K562 (cell line): ENCODE measurements around the gene ANKRD11. TPM values are rescaled to one million over a fixed set of nuclear protein-coding genes. Genes with fewer than 3 reads are reported as not detected.
A peak's percentile ranks its signal among the peaks of the same experiment; 100 is the strongest.

Experiments used
- ATAC-seq: fragments of 200-7000 bp; cut with Tn5 transposase; 3 replicates; pipeline ENCODE4 v1.9.1; 2020; ENCODE audit warnings: moderate library complexity
- BruUV-seq: library from RNA; stranded (reverse); fragments of 400-500 nt; replicated peaks from 2 replicates; lab custom pipeline; 2021; lab: Mats Ljungman, UMichigan
- CTCF ChIA-PET: fragments of 300-600 bp; formaldehyde crosslinking; extraction: SDS; loops from one replicate; lab custom pipeline; 2021; ENCODE audit warnings: low intra/inter-chr PET ratio; lab: Yijun Ruan, JAX
- POLR2A ChIA-PET: fragments of 300-600, 350-650 bp; sonication (Branson Sonifier 250); formaldehyde crosslinking; extraction: SDS; loops from one replicate; lab custom pipeline; 2021; ENCODE audit warnings: antibody characterized with exemption, inconsistent platforms; lab: Yijun Ruan, JAX
- DNase-seq, 4 experiments: peaks; one replicate each; pipeline versions ENCODE4 v3.0.0 to v3.0.0-alpha.2; 2011 to 2018; ENCODE audit warnings: low spot score in 3 of 4, mixed read lengths in 3 of 4; ENCODE audit errors: extremely low read depth in 1 of 4
- FAIRE-seq: peaks from 2 replicates; lab custom pipeline; 2011; peaks lifted over from hg19 to GRCh38; lab: Jason Lieb, UNC
- H2AFZ ChIP-seq: 2 replicates; pipeline ENCODE4 v1.6.0; 2011; ENCODE audit warnings: low read depth, low read length, control low read depth, inconsistent platforms
- H3K27ac ChIP-seq: fragments of 200-600 bp; 3 replicates; pipeline ENCODE4 v1.8.0; 2011; ENCODE audit warnings: low read depth, mild to moderate bottlenecking, control low read depth, inconsistent platforms, low read length, moderate library complexity, mixed read lengths; ENCODE audit errors: extremely low read depth
- H3K27me3 ChIP-seq, 2 experiments: fragments of 300-600 bp in 1 of 2; 2 replicates in 1 of 2; 3 replicates in 1 of 2; pipeline versions ENCODE4 v1.6.0 to v1.8.0; 2011; ENCODE audit warnings: inconsistent platforms in 2 of 2, low read length in 2 of 2, mild to moderate bottlenecking in 1 of 2, mixed read lengths in 1 of 2, moderate library complexity in 1 of 2; ENCODE audit not compliant: control insufficient read depth in 2 of 2, insufficient read depth in 2 of 2
- H3K36me3 ChIP-seq: fragments of 300-600 bp; 3 replicates; pipeline ENCODE4 v1.8.0; 2011; ENCODE audit warnings: mild to moderate bottlenecking, low read length, inconsistent platforms; ENCODE audit not compliant: control insufficient read depth, insufficient read depth
- H3K4me1 ChIP-seq, 2 experiments: fragments of 200-600 bp in 1 of 2; replicated peaks in 1 of 2; 2 replicates in 1 of 2; 3 replicates in 1 of 2; pipeline versions ENCODE4 v1.5.1 to v1.8.0; 2011; ENCODE audit warnings: inconsistent platforms in 2 of 2, low read length in 2 of 2, mild to moderate bottlenecking in 1 of 2, mixed read lengths in 1 of 2, moderate library complexity in 1 of 2; ENCODE audit not compliant: control insufficient read depth in 2 of 2, insufficient read depth in 2 of 2
- H3K4me2 ChIP-seq: 2 replicates; pipeline ENCODE4 v1.6.1; 2011; ENCODE audit warnings: low read length, control low read depth, inconsistent platforms, mixed read lengths; ENCODE audit not compliant: insufficient read depth
- H3K4me3 ChIP-seq: fragments of 200-600 bp; sonication (generic), shearing (Covaris generic); 2 replicates; pipeline ENCODE4 v1.5.1; 2016; ENCODE audit warnings: control low read depth, inconsistent platforms
- H3K79me2 ChIP-seq: fragments of 200-600 bp; 3 replicates; pipeline ENCODE4 v1.8.0; 2011; ENCODE audit warnings: low read length, inconsistent platforms; ENCODE audit not compliant: control insufficient read depth, insufficient read depth
- H3K9ac ChIP-seq, 2 experiments: 2 replicates each; pipeline versions ENCODE4 v1.6.0 to v1.6.1; 2011; ENCODE audit warnings: low read depth in 2 of 2, low read length in 2 of 2, control low read depth in 1 of 2, inconsistent platforms in 1 of 2, mild to moderate bottlenecking in 1 of 2, mixed read lengths in 1 of 2; ENCODE audit not compliant: insufficient read depth in 1 of 2
- H3K9me1 ChIP-seq: one replicate; pipeline ENCODE4 v1.6.0; 2011; ENCODE audit warnings: inconsistent platforms, mild to moderate bottlenecking, low read length, moderate library complexity; ENCODE audit not compliant: control insufficient read depth, insufficient read depth
- H3K9me3 ChIP-seq: replicated peaks from 2 replicates; pipeline ENCODE4 v1.5.1; 2011; ENCODE audit warnings: low read depth, low read length, inconsistent platforms; ENCODE audit not compliant: control insufficient read depth, insufficient read depth
- H4K20me1 ChIP-seq: replicated peaks from 2 replicates; pipeline ENCODE4 v1.6.1; 2011; ENCODE audit warnings: low read length, inconsistent platforms, mixed read lengths; ENCODE audit not compliant: control insufficient read depth, insufficient read depth
- BHLHE40 ChIP-seq: IDR thresholded peaks from 2 replicates; pipeline ENCODE4 v1.6.1; 2011; ENCODE audit warnings: low read length, improper control_type of control experiment
- COPS2 ChIP-seq: fragments of 450-650 bp; conservative IDR thresholded peaks from 2 replicates; pipeline ENCODE4 v1.6.1; 2016; ENCODE audit warnings: mild to moderate bottlenecking, moderate library complexity
- E2F8 ChIP-seq: fragments of 450-650 bp; IDR thresholded peaks from 2 replicates; pipeline ENCODE4 v1.7.1; 2018; ENCODE audit warnings: mild to moderate bottlenecking, low read depth; ENCODE audit not compliant: partially characterized antibody
- EGR1 ChIP-seq: fragments of 450-650 bp; conservative IDR thresholded peaks from 2 replicates; pipeline ENCODE4 v1.6.1; 2017; ENCODE audit warnings: mild to moderate bottlenecking
- FOXK2 ChIP-seq, 2 experiments: fragments of 450-650 bp; IDR thresholded peaks in 1 of 2; conservative IDR thresholded peaks in 1 of 2; 2 replicates each; pipeline ENCODE4 v1.6.1; 2016; ENCODE audit warnings: low read depth in 2 of 2, mild to moderate bottlenecking in 1 of 2
- HDAC1 ChIP-seq, 2 experiments: fragments of 450-650 bp; IDR thresholded peaks; 2 replicates each; pipeline ENCODE4 v1.6.1; 2016 to 2017; ENCODE audit warnings: inconsistent platforms in 1 of 2, mild to moderate bottlenecking in 1 of 2, moderate library complexity in 1 of 2
- MNT ChIP-seq, 2 experiments: fragments of 450-650 bp; conservative IDR thresholded peaks; 2 replicates each; pipeline ENCODE4 v1.6.1; 2017; ENCODE audit warnings: mild to moderate bottlenecking in 2 of 2, moderate library complexity in 2 of 2
- POLR2AphosphoS5 ChIP-seq: IDR thresholded peaks from 2 replicates; pipeline ENCODE4 v1.6.1; 2011; ENCODE audit warnings: mild to moderate bottlenecking, low read depth, low read length, moderate library complexity; ENCODE audit not compliant: control insufficient read depth, insufficient read depth
- RBM22 ChIP-seq: fragments of 200-400 bp; formaldehyde crosslinking; IDR thresholded peaks from 2 replicates; pipeline ENCODE4 v1.6.1; 2018; ENCODE audit warnings: low read length, low read depth; ENCODE audit not compliant: poor library complexity, severe bottlenecking
- VEZF1 ChIP-seq: fragments of 200-800 bp; sonication (Bioruptor generic); IDR thresholded peaks from 2 replicates; pipeline ENCODE4 v1.6.1; 2017; ENCODE audit warnings: missing genetic modification characterization, missing compliant biosample characterization
- ZNF764 ChIP-seq: fragments of 250-450 bp; sonication (Bioruptor Pico); IDR thresholded peaks from 2 replicates; pipeline ENCODE4 v1.4.0; 2020; ENCODE audit warnings: low read depth, mild to moderate bottlenecking, moderate library complexity
- WGBS: fragments of 100-300 bp; shearing (Covaris generic); methylation state at CpG from one replicate; pipeline ENCODE4 v1.1.6; 2016; ENCODE audit warnings: low coverage, mixed read lengths; ENCODE audit not compliant: insufficient coverage; ENCODE audit errors: missing lambda C conversion rate; 5-methylcytosine and 5-hydroxymethylcytosine counted together
- in situ Hi-C: fragments of 300-500 bp; cut with MboI; formaldehyde crosslinking; loops from 4 replicates; pipeline ENCODE4 v1.15.0; 2018; ENCODE audit warnings: inconsistent platforms, mixed read lengths
- intact Hi-C: fragments of 100-400 bp; cut with micrococcal nuclease; formaldehyde crosslinking; loops from 2 replicates; pipeline ENCODE4 v1.14.2; 2022
- polyA plus RNA-seq, 8 experiments: library from polyadenylated mRNA; depleted of rRNA in 4 of 8; stranded (reverse) in 5 of 8; unstranded in 3 of 8; fragments of >200 nt; fragmentation: Nextera tagmentation in 2 of 8; fragmentation: Illumina TruSeq in 1 of 8; extraction: Ambion mirVana in 2 of 8; extraction: Trizol in 1 of 8; gene quantifications; 2 replicates each; pipeline versions ENCODE4 v1.2.1 to v1.2.3, GENCODE V29; 2011 to 2014; ENCODE audit warnings: inconsistent platforms in 1 of 8, missing spikeins in 1 of 8
- total RNA-seq, 7 experiments: library from RNA; depleted of rRNA in 6 of 7; stranded (reverse); fragments of >200 nt in 6 of 7; fragmentation: Illumina TruSeq in 2 of 7; extraction: Trizol in 2 of 7; gene quantifications; 2 replicates each; pipeline versions ENCODE4 v1.2.1 to v1.2.3, GENCODE V29; 2011 to 2021; ENCODE audit warnings: low replicate concordance in 1 of 7
- TF ChIP-seq, protein P1 (sequence below), 3 experiments: fragments of 200-800 bp in 1 of 3; sonication (Bioruptor generic) in 1 of 3; sonication (generic) in 1 of 3; formaldehyde crosslinking in 1 of 3; IDR thresholded peaks; 2 replicates each; pipeline versions ENCODE4 v1.6.1 to v1.8.0; 2016 to 2022; ENCODE audit warnings: mild to moderate bottlenecking in 2 of 3, missing compliant biosample characterization in 2 of 3, missing genetic modification characterization in 2 of 3, missing genetic modification reagents in 1 of 3

ANKRD11 gene
- total and polyA plus RNA-seq, 9 of the 15 experiments (the other 6 are each of a cell fraction or from before 2014, with no cell fraction given), result 4.7 to 126 (median 31.7) TPM

DNA sequence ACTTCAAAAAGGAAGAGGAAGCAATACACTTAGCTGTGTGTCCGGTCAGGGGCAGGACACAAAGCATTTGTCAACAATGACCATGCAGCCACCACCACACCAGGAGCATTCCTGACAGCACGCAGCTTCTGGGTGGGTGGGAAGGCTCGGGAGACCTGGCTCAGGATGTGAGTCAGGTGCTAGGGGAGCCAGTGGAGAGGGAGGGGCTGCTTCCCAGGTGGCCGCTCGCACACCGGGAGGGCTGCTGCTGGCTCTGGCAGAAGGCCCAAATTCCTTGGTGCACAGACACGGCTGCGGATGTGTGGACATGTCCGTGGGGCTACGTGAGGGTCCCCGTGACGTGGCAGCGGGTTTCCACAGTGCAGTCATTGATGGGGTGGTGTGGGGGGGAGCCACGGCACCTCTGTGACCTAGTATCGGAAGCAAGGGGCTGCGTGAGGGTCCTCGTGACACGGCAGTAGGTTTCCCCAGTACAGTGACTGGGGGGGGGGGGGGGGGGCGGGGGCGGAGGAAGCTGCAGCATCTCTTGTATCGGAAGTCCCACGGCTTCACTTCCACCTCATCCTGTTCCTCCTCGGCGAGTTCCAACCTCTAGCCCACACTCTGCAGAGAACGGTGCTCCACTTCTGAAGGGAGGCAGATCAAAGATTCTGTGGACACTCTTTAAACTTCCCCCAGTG, 160.0 kb downstream of the ANKRD11 start:
- Histone ChIP-seq H2AFZ (no peak overlapping the region), H3K4me3 (no peak overlapping the region), H3K4me1 (peaks cover 40 to 69% of the 10 kb centered on the region in 2 experiments), H3K9ac (peak overlapping the region in 1 of 2 experiments; percentile 80; a peak in 2 of 4 replicates), H3K4me2 (no peak overlapping the region), H3K9me3 (no peaks in the 10 kb centered on the region), H3K79me2 (peaks cover 97% of the 10 kb centered on the region), H3K9me1 (peaks cover 13% of the 10 kb centered on the region), H4K20me1 (peaks cover 68% of the 10 kb centered on the region), H3K27ac (peak overlapping the region; percentile 57; the same call in 2 of the 3 replicates), H3K27me3 (no peaks in the 10 kb centered on the region), H3K36me3 (peaks cover 18% of the 10 kb centered on the region; the same call in 2 of the 3 replicates)
- no TSS peak for BruUV-seq
- ChIA-PET POLR2A (interaction anchor here (0.6 to 1.1 kb wide), 2 partner anchors 12 to 21 kb away, joined by 3 read pairs; no protein-coding TSS in a partner anchor), CTCF (no interaction called here)
- intact Hi-C loops, result loop anchor here (5.0 kb wide), 2 partner anchors 157 to 177 kb away; partner anchors contain the start of gene SPG7
- DNase-seq, result peak in 3 of 4 experiments; percentile 39 to 51 (median 48)
- FAIRE-seq, result no peak
- no peak for ATAC-seq
- in situ Hi-C loops, result no loop called here
- WGBS, result 55% methylated on average over 19 of the region's 25 CpGs
- TF ChIP-seq E2F8 (no peak), FOXK2 (conservative IDR thresholded peaks at IDR 0.05 in 1 of 2, IDR thresholded peaks at IDR 0.05 in 1 of 2; ENCODE audit: low read depth in 2 of 2) (0 out of 4 replicates have a peak, but pooled peaks have one; percentile 34 to 61), POLR2AphosphoS5 (0 out of 2 replicates have a peak, but pooled peaks have one; percentile 14), EGR1 (peak; percentile 25; the same call in 1 of the 2 replicates), COPS2 (no peak), RBM22 (peak; percentile 87), VEZF1 (CRISPR knock-in tag) (peak; percentile 53), HDAC1 (IDR thresholded peaks at IDR 0.05) (peak in 1 of 2 experiments; percentile 43; a peak in 1 of 4 replicates), MNT (conservative IDR thresholded peaks at IDR 0.05) (peak; percentile 78 to 86), BHLHE40 (peak; percentile 40), ZNF764 (no peak)
- TF ChIP-seq, protein P1, sequence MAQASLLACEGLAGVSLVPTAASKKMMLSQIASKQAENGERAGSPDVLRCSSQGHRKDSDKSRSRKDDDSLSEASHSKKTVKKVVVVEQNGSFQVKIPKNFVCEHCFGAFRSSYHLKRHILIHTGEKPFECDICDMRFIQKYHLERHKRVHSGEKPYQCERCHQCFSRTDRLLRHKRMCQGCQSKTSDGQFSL (CRISPR knock-in tag; IDR thresholded peaks at IDR 0.05), result peak; percentile 89
- TF ChIP-seq, protein P1 (tag; IDR thresholded peaks at IDR 0.05), result peak in 1 of 2 experiments; percentile 80; a peak in 2 of 4 replicates
